Stimulated activated CD4-positive, alpha-beta T cell treated with anti-CD3 and anti-CD28 coated beads, Interleukin-12 subunit alpha, Interleukin-12 subunit beta, amount 100 ng/mL, for 24 hours (primary cell): Measurements from ENCODE around the gene CTTN.

ENCODE experiments used
- DNase-seq, 2 experiments: peaks; one replicate each; pipeline ENCODE4 v3.0.0-alpha.2; 2020; ENCODE audit warnings: low read depth in 2 of 2

Gene CTTN

GRCh38 chr11:70428701-70429427 is 30.5 kb downstream of the CTTN start:
- no peak for DNase-seq

GRCh38 chr11:70429428-70429705 is 31.0 kb downstream of the CTTN start:
- DNase-seq: no peak

GRCh38 chr11:70429724-70430521 is 31.6 kb downstream of the CTTN start:
- no peak for DNase-seq

- no peak for DNase-seq
Observed at GRCh38 chr11:70430671-70431574, 32.6 kb downstream of the CTTN start.

GRCh38 chr11:70431611-70432010 is 33.3 kb downstream of the CTTN start:
- no peak for DNase-seq

GRCh38 chr11:70432065-70432464 is 33.7 kb downstream of the CTTN start:
- no peak for DNase-seq

GRCh38 chr11:70432580-70432979 is 34.3 kb downstream of the CTTN start:
- DNase-seq: no peak

GRCh38 chr11:70433038-70433437 is 34.7 kb downstream of the CTTN start:
- no peak for DNase-seq

- DNase-seq: no peak
Observed at GRCh38 chr11:70433526-70433925, 35.2 kb downstream of the CTTN start.

- no peak for DNase-seq
Observed at GRCh38 chr11:70433966-70434812, 35.9 kb downstream of the CTTN start.

- no peak for DNase-seq
Observed at GRCh38 chr11:70434813-70435278, 36.5 kb downstream of the CTTN start.

GRCh38 chr11:70435361-70435760 is 37.0 kb downstream of the CTTN start:
- no peak for DNase-seq

- DNase-seq: no peak
Observed at GRCh38 chr11:70435765-70436500, 37.6 kb downstream of the CTTN start.

GRCh38 chr11:70436501-70436860 is 38.2 kb downstream of the CTTN start:
- no peak for DNase-seq

- no peak for DNase-seq
Observed at GRCh38 chr11:70437111-70437784, 38.9 kb downstream of the CTTN start.

GRCh38 chr11:70440206-70440605 is 41.9 kb downstream of the CTTN start:
- no peak for DNase-seq

- no peak for DNase-seq
Observed at GRCh38 chr11:70443773-70444030, 45.4 kb downstream of the CTTN start.

- no peak for DNase-seq
Observed at GRCh38 chr11:70445091-70445490, 46.8 kb downstream of the CTTN start.

GRCh38 chr11:70445605-70446004 is 47.3 kb downstream of the CTTN start:
- DNase-seq: no peak

- DNase-seq: no peak
Observed at GRCh38 chr11:70448983-70449567, 50.7 kb downstream of the CTTN start.
